Measurements from ENCODE around the gene VANGL1. TPM values are rescaled to one million over a fixed set of nuclear protein-coding genes. Genes with fewer than 3 reads are reported as not detected.

The VANGL1 gene
- total RNA-seq, 4 donors from 2014 or later: 0.66 to 1.2 (median 1.1) TPM

DNA sequence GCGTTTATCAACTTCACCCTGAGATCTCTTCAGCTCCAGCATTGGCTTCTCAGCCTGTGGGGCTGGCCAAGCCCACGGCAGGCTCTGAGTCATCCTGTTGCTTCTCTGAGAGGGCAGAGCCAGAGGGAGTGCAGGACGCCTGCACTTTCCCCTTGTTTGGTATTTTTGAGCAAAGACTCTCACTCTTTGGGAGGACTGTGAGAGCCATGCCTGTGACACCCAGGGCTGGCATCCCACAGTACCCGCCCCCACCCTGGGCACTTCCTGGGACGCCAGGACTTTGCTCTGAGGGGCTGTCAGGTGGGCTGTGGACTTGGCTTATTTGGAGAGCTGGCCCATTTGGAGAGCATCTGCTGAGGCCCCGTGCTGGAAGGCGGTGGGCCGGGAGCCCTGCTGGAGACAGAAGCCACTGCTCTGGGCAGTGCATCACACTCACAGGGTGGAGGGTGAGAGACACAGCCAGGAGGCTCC is 37.4 kb downstream of the VANGL1 start:
- in situ Hi-C loops (cut with MboI; ENCODE audit: low sequenced_read_pairs in 4 of 4) (no loop called here), intact Hi-C loops (cut with DNase I; ENCODE audit: low total_unique reads) (no loop called here)
- no peaks in the 10 kb centered on the region for H3K27me3 ChIP-seq
- no peaks in the 10 kb centered on the region for H3K36me3 ChIP-seq
- no peak overlapping the region for H3K27ac ChIP-seq
- no peak overlapping the region for H3K4me3 ChIP-seq
- ATAC-seq (peak; percentile 25 to 45), DNase-seq (peak in 1 of 2 donors; percentile 28)
- H3K4me1 ChIP-seq: peaks cover 22 to 29% of the 10 kb centered on the region in 2 donors
- TF ChIP-seq, protein P1, sequence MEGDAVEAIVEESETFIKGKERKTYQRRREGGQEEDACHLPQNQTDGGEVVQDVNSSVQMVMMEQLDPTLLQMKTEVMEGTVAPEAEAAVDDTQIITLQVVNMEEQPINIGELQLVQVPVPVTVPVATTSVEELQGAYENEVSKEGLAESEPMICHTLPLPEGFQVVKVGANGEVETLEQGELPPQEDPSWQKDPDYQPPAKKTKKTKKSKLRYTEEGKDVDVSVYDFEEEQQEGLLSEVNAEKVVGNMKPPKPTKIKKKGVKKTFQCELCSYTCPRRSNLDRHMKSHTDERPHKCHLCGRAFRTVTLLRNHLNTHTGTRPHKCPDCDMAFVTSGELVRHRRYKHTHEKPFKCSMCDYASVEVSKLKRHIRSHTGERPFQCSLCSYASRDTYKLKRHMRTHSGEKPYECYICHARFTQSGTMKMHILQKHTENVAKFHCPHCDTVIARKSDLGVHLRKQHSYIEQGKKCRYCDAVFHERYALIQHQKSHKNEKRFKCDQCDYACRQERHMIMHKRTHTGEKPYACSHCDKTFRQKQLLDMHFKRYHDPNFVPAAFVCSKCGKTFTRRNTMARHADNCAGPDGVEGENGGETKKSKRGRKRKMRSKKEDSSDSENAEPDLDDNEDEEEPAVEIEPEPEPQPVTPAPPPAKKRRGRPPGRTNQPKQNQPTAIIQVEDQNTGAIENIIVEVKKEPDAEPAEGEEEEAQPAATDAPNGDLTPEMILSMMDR (IDR thresholded peaks at IDR 0.05 in 4 of 5, conservative IDR thresholded peaks at IDR 0.05 in 1 of 5): no peak
- no peak for TF ChIP-seq POLR2A (IDR thresholded peaks at IDR 0.05)
- H3K9me3 ChIP-seq: no peaks in the 10 kb centered on the region

DNA sequence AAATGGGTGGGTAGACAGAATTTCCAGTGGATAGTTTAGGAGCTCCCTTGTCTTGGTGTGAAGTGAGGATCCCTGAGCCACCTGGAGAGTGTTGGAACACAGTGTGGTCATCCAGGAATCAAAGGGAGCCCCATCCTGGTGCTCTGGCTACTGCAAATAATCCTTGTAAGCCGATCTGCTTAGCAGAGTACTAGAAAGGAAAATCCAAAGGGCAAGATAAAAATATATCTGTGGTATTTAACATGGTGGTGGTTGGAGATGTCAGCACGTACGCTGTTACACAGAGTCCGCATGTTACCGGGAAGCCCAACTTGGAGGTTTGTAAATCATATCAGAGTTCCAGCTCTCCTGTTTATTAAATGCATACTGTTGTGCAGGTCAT is 39.0 kb downstream of the VANGL1 start:
- Histone ChIP-seq H3K9me3 (no peaks in the 10 kb centered on the region), H3K4me3 (no peak overlapping the region), H3K27ac (peak overlapping the region in 1 of 4 donors; percentile 42), H3K4me1 (peaks cover 22 to 29% of the 10 kb centered on the region in 2 donors), H3K36me3 (no peaks in the 10 kb centered on the region), H3K27me3 (no peaks in the 10 kb centered on the region)
- intact Hi-C loops (cut with DNase I; ENCODE audit: low total_unique reads) (no loop called here), in situ Hi-C loops (cut with MboI; ENCODE audit: low sequenced_read_pairs in 4 of 4) (no loop called here)
- ATAC-seq: peak; percentile 91 to 93
- no peak for TF ChIP-seq POLR2A (IDR thresholded peaks at IDR 0.05)
- TF ChIP-seq, protein P1 (IDR thresholded peaks at IDR 0.05 in 4 of 5, conservative IDR thresholded peaks at IDR 0.05 in 1 of 5): no peak
- peak; percentile 25 to 42 for DNase-seq

DNA sequence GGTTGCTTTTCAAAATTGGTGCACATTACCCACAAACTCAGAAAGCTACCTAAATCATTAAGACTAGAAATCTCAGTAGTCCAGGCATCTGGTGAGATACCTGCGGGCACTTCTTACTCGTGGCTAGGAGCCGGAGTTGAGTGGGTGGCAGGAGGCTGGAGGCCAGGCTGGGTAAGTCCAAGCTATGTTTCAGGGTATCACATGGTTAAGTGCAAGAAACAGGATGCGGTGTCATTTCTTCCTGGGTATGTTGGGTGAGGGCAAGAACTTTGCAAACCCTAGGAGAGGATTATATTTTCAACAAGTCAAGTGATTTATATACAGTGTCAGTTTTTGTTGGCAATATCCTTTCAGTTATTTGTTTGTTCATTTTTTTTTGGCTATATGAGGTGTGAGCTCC is 41.0 kb downstream of the VANGL1 start:
- H3K9me3 ChIP-seq: no peaks in the 10 kb centered on the region
- in situ Hi-C loops (cut with MboI; ENCODE audit: low sequenced_read_pairs in 4 of 4) (no loop called here), intact Hi-C loops (cut with DNase I; ENCODE audit: low total_unique reads) (no loop called here)
- H3K36me3 ChIP-seq: no peaks in the 10 kb centered on the region
- DNase-seq (no peak), ATAC-seq (peak in 1 of 2 donors; percentile 33)
- no peak overlapping the region for H3K27ac ChIP-seq
- no peaks in the 10 kb centered on the region for H3K27me3 ChIP-seq
- peaks cover 22 to 29% of the 10 kb centered on the region in 2 donors for H3K4me1 ChIP-seq
- TF ChIP-seq POLR2A (IDR thresholded peaks at IDR 0.05): no peak
- TF ChIP-seq, protein P1 (IDR thresholded peaks at IDR 0.05 in 4 of 5, conservative IDR thresholded peaks at IDR 0.05 in 1 of 5): no peak
- H3K4me3 ChIP-seq: no peak overlapping the region

DNA sequence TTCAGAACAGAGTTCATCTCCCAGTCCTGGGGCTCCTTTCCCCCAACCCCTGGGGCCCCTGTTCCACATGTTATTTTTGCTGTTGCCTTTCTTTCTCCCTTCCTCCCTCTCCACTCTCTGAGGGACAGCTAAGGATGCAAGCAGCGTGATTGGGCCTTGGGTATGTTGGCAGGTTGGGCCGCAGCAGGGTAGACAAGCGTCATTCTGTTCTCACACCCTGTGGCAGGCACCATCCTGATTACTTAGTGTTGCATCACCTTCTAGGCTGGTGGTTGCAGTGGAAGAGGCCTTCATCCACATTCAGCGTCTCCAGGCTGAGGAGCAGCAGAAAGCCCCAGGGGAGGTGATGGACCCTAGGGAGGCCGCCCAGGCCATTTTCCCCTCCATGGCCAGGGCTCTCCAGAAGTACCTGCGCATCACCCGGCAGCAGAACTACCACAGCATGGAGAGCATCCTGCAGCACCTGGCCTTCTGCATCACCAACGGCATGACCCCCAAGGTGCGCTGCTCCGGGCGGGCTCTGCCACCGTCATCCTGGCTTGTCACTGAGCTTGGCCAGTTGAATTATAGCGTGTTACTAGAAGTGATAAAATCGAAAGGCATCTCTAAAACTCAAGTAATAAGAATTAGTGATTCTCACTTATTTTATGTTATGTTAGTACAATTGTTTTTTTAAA is 43.4 kb downstream of the VANGL1 start:
- Histone ChIP-seq H3K4me3 (no peak overlapping the region), H3K36me3 (no peaks in the 10 kb centered on the region), H3K27me3 (no peaks in the 10 kb centered on the region), H3K4me1 (peaks cover 9 to 20% of the 10 kb centered on the region in 2 donors), H3K9me3 (no peaks in the 10 kb centered on the region), H3K27ac (no peak overlapping the region)
- DNase-seq: no peak
- in situ Hi-C loops (cut with MboI; ENCODE audit: low sequenced_read_pairs in 4 of 4) (no loop called here), intact Hi-C loops (cut with DNase I; ENCODE audit: low total_unique reads) (no loop called here)
- TF ChIP-seq POLR2A (IDR thresholded peaks at IDR 0.05): no peak
- TF ChIP-seq, protein P1 (IDR thresholded peaks at IDR 0.05 in 4 of 5, conservative IDR thresholded peaks at IDR 0.05 in 1 of 5): no peak
- ATAC-seq: no peak
